Fibroblast of skin of left quadriceps (primary cell): ENCODE measurements around the gene GALNT18.
A peak's percentile ranks its signal among the peaks of the same experiment; 100 is the strongest.
"Not testable (repeated sequence)": the region's sequence is repeated elsewhere in the genome, so short reads cannot be mapped to it uniquely, and the experiment has no call there.

ENCODE experiments used
- DNase-seq, 2 experiments: peaks; one replicate each; pipeline ENCODE4 v3.0.0-alpha.2; 2013; ENCODE audit warnings: low read depth in 2 of 2

The GALNT18 gene

GRCh38 chr11:11463405-11463804 is 158.4 kb downstream of the GALNT18 start:
- DNase-seq = peak; percentile 18 to 20

GRCh38 chr11:11461473-11461872 is 160.3 kb downstream of the GALNT18 start:
- DNase-seq = no peak

- DNase-seq = no peak
Observed at GRCh38 chr11:11459578-11459977, 162.2 kb downstream of the GALNT18 start.

GRCh38 chr11:11458485-11458884 is 163.3 kb downstream of the GALNT18 start:
- no peak for DNase-seq

GRCh38 chr11:11458001-11458400 is 163.8 kb downstream of the GALNT18 start:
- no peak for DNase-seq

GRCh38 chr11:11456866-11457265 is 164.9 kb downstream of the GALNT18 start:
- DNase-seq = no peak

- no peak for DNase-seq
Observed at GRCh38 chr11:11454671-11455223, 167.1 kb downstream of the GALNT18 start.

GRCh38 chr11:11451501-11452005 is 170.3 kb downstream of the GALNT18 start:
- DNase-seq = no peak

GRCh38 chr11:11450744-11451362 is 171.0 kb downstream of the GALNT18 start:
- peak; percentile 37 to 40 for DNase-seq

GRCh38 chr11:11449327-11449726 is 172.5 kb downstream of the GALNT18 start:
- DNase-seq = no peak

GRCh38 chr11:11448626-11449025 is 173.2 kb downstream of the GALNT18 start:
- DNase-seq = no peak

- not testable (repeated sequence) for DNase-seq
Observed at GRCh38 chr11:11447601-11448000, 174.2 kb downstream of the GALNT18 start.

- no peak for DNase-seq
Observed at GRCh38 chr11:11446967-11447366, 174.8 kb downstream of the GALNT18 start.

GRCh38 chr11:11446564-11446963 is 175.2 kb downstream of the GALNT18 start:
- no peak for DNase-seq

- DNase-seq = no peak
Observed at GRCh38 chr11:11445441-11446185, 176.2 kb downstream of the GALNT18 start.

- no peak for DNase-seq
Observed at GRCh38 chr11:11444804-11445131, 177.0 kb downstream of the GALNT18 start.

- DNase-seq = no peak
Observed at GRCh38 chr11:11444027-11444803, 177.6 kb downstream of the GALNT18 start.

GRCh38 chr11:11442791-11443190 is 179.0 kb downstream of the GALNT18 start:
- no peak for DNase-seq

GRCh38 chr11:11441516-11441915 is 180.3 kb downstream of the GALNT18 start:
- no peak for DNase-seq

GRCh38 chr11:11441091-11441490 is 180.7 kb downstream of the GALNT18 start:
- DNase-seq = no peak

- DNase-seq = no peak
Observed at GRCh38 chr11:11440144-11440543, 181.7 kb downstream of the GALNT18 start.

GRCh38 chr11:11439591-11439990 is 182.2 kb downstream of the GALNT18 start:
- no peak for DNase-seq
